ENCODE measurements around the gene SLC6A9.

SLC6A9 gene

DNA sequence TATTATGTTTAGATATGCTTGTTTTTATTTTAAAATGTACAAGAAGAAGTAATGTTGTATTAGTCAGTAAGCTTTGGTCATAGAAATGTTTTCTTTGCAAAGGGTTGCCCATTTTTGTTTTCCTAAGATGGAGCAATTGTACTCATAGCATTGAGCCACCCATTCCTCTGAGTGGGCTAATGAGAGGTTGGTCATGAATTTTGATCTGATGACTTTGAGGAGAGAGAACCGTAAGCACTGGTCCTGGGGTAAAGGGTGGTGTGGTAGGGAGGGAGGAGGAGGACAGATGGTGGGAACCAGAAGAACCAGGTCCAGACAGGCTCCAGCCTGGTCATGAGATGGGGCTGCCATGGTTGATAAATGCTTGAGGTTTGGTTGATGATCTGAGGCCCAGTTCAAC lies 15.9 kb upstream of the SLC6A9 start:
- H3K4me3 Mint-ChIP-seq, result no peak overlapping the region

DNA sequence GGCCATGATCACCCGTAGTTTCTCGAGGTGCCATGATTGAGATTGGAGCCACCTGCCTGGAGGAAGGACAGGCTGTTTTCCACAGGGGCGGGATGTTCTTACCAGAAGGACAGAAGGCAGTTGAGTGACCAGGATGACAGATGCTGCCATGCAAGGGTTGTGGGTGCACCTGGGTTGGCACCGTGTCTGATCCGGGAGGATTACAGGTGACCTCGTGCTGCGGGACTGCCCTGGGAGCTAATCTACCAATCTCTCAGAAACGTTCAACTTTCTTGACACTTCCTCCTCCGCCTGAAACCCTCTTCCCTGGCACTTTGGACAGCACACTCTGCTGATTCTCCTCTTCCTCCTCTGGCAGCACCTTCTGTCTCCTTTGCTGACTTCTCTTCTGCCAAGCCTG lies 13.8 kb upstream of the SLC6A9 start:
- Mint-ChIP-seq H3K27ac (no peak overlapping the region), H3K9me3 (no peaks in the 10 kb centered on the region), H3K27me3 (ENCODE audit: low read depth, poor library complexity) (peaks cover 22% of the 10 kb centered on the region), H3K4me3 (no peak overlapping the region), H3K4me1 (peaks cover 28% of the 10 kb centered on the region), H3K36me3 (ENCODE audit: low read depth) (no peaks in the 10 kb centered on the region)
- DNase-seq, result no peak
- no peak for TF ChIP-seq CTCF (IDR thresholded peaks at IDR 0.05)

More for the DNA sequence above, 15.9 kb upstream of the SLC6A9 start:
- peaks cover 36% of the 10 kb centered on the region for H3K4me1 Mint-ChIP-seq
- H3K36me3 Mint-ChIP-seq (ENCODE audit: low read depth), result no peaks in the 10 kb centered on the region
- H3K9me3 Mint-ChIP-seq, result no peaks in the 10 kb centered on the region
- H3K27ac Mint-ChIP-seq, result no peak overlapping the region
- peaks cover 29% of the 10 kb centered on the region for H3K27me3 Mint-ChIP-seq (ENCODE audit: low read depth, poor library complexity)
- TF ChIP-seq CTCF (IDR thresholded peaks at IDR 0.05), result no peak
- no peak for DNase-seq

- DNase-seq, result no peak
- Mint-ChIP-seq H3K9me3 (no peaks in the 10 kb centered on the region), H3K4me1 (peaks cover 28% of the 10 kb centered on the region), H3K27me3 (ENCODE audit: low read depth, poor library complexity) (peaks cover 21% of the 10 kb centered on the region), H3K27ac (peak overlapping the region; percentile 14), H3K4me3 (no peak overlapping the region), H3K36me3 (ENCODE audit: low read depth) (no peaks in the 10 kb centered on the region)
- no peak for TF ChIP-seq CTCF (IDR thresholded peaks at IDR 0.05)
Measured at GRCh38 chr1:44044071-44044801, 13.0 kb upstream of the SLC6A9 start.

- TF ChIP-seq CTCF (IDR thresholded peaks at IDR 0.05), result no peak
- Mint-ChIP-seq H3K27ac (no peak overlapping the region), H3K27me3 (ENCODE audit: low read depth, poor library complexity) (peaks cover 16% of the 10 kb centered on the region), H3K36me3 (ENCODE audit: low read depth) (no peaks in the 10 kb centered on the region), H3K9me3 (no peaks in the 10 kb centered on the region), H3K4me3 (no peak overlapping the region), H3K4me1 (peaks cover 33% of the 10 kb centered on the region)
- DNase-seq, result no peak
Measured at GRCh38 chr1:44043176-44044070, 12.2 kb upstream of the SLC6A9 start.

- TF ChIP-seq CTCF (IDR thresholded peaks at IDR 0.05), result no peak
- no peak for DNase-seq
- Mint-ChIP-seq H3K27ac (no peak overlapping the region), H3K36me3 (ENCODE audit: low read depth) (no peaks in the 10 kb centered on the region), H3K27me3 (ENCODE audit: low read depth, poor library complexity) (peaks cover 12% of the 10 kb centered on the region), H3K4me1 (peaks cover 39% of the 10 kb centered on the region), H3K4me3 (no peak overlapping the region), H3K9me3 (no peaks in the 10 kb centered on the region)
Measured at GRCh38 chr1:44040846-44041245, 9.6 kb upstream of the SLC6A9 start.
